GM18511 (cell line): ENCODE data around the gene THOC6.
"Not testable (repeated sequence)": the region's sequence is repeated elsewhere in the genome, so short reads cannot be mapped to it uniquely, and the experiment has no call there.

Experiments used
- ATAC-seq: cut with Tn5 transposase; IDR thresholded peaks from one replicate; pipeline ENCODE4 v1.9.1; 2021; ENCODE audit warnings: mild to moderate bottlenecking, moderate library complexity; ENCODE audit not compliant: unreplicated experiment

THOC6 gene

DNA sequence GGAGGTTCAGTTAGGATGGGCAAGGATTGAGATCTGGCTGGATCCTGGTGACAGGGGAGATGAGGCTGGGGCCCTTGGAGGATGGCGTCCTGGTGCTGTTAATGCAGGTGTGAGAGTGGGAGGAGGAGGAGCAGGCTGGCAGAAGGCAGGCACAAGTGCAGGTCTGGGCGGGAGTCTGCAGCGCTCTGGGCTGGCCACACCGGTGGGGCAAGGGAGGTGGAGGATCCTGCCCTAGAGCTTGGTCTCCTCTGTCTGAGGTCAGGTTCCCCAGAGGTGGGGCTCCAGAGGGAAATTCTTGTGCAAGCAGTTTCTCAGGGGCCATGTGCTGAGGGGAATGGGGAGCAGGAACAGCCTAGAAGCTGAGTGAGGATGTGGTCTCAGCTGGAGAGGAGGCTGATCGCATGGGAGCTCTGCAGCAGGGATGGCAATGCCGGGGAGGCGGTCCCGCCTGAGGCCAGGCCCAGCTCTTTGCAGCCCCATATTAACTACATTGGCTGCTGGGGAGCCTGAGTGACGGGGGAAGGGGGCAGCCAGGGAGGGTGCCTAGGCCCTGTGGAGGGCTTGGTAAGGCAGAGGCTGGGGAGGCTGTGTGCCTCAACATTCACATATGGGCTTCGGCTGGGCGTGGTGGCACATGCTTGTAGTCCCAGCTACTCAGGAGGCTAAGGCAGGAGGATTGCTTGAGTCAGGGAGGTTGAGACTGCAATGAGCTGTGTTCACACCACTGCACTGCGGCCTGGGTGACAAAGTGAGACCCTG lies 28.9 kb downstream of the THOC6 start:
- ATAC-seq: not testable (repeated sequence)

DNA sequence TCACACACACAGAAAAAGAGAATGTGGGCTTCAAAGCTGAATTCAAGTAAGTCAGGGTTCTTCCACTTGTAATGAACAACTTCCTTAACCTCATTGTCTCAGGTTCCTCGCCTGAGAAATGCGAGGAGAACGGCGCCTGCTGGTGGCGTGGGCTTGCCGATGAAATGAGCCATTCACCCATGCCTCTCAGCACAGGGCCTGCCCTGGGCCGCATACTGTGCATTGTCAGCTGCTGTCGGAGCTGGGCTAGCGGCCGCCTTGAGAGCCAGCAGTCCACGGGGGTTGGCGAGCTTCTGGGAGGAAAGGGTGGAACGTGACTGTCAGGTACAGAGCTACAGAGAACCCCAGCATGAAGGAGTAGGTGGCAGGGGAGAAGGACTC lies 29.5 kb downstream of the THOC6 start:
- not testable (repeated sequence) for ATAC-seq

DNA sequence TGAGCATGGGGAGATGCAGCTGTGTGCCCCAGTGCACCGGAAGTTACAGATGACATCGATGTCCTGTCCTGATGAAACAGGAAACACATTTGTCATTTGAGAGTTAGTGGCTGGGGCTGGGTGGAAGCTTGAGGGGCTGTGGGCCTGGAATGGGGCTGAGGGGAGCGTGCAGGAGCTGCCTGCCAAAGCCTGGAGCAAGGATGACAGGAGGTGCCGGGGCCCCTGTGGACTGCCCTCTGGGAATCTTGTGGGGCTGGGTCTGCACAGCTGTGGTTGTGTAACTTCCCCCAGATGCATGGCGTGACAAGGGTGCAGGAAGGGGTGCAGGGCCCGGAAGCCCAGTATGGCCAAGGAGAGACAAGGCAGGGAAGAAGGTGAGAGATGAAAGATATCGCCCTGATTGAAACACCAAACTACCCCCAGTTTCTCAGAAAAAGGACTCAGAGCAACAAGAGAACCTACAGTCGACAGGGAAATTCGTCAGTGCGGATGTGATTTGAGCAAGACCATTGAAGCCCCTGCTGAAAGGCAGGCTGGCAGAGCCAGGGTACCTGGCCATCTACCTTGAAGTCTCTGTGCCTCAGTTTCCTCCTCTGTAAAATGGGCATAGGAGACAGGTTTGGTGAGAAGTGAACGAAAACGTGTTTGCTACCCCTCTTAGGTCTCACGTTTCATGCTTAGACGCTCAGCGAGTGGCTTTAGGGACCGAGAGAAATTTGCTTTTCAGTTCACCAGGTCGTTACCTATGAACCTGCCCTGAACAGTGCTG lies 31.3 kb downstream of the THOC6 start:
- ATAC-seq: no peak

DNA sequence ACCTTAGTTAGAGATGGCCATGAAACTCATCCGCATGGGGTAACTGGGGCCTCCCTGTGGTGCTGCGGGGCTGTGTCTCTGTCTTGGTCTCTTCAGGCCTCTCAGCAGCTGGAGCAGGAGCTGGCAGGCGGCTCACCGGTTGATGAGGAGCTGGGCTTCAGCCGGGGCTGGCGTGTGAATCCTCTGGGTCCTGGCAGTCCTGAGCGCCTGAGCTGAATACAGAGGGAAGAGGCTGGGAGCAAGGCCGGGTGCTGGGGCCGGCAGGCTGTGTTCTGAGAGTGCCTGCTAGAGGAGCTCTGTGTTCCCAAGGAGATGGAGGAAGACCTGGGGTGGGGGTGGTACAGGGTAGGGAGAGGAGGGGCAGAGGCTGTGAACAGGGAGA lies 31.9 kb downstream of the THOC6 start:
- not testable (repeated sequence) for ATAC-seq

DNA sequence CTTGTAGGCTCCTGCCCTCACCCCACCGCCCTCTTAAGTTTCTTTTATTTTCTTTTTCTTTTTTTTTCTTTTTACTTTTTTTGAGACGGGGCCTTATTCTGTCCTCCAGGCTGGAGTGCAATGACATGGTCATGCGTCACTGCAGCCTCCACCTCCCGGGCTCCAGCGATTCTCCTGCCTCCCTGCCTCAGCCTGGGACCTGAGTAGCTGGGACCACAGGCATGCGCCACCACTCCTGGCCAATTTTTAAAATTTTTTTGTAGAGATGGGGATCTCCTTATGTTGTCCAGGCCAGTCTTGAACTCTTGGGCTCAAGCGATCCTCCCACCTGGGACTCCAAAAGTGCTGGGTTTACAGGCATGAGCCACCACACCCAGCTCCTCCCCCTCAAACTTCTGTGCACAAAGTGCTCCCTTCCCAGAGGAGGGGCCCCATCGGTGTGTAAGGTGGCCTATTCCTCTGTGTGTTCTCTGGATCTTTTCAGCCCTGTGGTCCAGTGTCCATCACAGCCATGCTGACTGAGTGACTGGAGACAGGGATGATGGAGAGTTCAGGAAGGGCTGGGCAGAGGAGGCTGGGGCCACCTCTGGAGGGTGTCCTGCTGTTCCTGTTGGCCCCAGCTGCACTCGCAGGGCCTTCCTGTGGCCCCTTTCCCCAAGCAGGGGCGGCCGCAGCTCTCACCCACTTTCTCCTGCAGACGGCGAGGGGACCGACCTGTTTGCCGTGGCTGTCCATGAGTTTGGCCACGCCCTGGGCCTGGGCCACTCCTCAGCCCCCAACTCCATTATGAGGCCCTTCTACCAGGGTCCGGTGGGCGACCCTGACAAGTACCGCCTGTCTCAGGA lies 32.7 kb downstream of the THOC6 start:
- ATAC-seq: no peak

DNA sequence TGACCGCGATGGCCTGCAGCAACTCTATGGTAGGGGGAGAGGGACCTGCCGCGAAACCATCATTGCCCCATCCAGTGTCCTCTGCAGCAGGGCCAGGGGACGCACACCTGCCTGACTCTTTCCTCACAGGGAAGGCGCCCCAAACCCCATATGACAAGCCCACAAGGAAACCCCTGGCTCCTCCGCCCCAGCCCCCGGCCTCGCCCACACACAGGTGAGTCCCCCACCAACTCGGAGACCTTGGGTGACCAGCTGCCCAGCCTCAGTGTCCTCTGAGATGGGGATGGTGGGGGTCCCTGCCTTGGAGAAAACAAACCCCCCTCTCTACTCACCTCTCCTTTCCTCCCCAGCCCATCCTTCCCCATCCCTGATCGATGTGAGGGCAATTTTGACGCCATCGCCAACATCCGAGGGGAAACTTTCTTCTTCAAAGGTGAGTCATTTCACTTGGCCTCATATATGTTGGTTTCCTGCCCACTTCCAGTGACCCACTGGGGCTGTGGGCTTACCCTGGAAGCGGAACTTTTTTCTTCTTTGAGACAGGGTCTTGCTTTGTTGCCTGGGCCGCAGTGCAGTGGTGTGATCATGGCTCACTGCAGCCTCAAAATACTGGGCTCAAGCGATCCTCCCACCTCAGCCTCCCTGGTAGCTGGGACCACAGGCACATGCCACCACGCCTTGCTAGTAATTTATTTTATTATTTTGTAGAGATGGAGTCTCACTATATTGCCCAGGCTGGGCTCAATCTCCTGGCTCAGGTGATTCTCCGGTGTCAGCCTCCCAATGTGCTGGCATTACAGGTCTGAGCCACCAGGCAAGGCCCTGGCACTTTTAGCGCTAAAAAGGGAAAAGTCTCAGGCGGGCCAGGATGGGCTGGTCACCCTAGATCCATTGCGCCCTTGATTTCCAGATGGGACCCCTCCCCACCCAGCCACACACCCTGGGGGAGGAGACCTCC lies 33.6 kb downstream of the THOC6 start:
- no peak for ATAC-seq

DNA sequence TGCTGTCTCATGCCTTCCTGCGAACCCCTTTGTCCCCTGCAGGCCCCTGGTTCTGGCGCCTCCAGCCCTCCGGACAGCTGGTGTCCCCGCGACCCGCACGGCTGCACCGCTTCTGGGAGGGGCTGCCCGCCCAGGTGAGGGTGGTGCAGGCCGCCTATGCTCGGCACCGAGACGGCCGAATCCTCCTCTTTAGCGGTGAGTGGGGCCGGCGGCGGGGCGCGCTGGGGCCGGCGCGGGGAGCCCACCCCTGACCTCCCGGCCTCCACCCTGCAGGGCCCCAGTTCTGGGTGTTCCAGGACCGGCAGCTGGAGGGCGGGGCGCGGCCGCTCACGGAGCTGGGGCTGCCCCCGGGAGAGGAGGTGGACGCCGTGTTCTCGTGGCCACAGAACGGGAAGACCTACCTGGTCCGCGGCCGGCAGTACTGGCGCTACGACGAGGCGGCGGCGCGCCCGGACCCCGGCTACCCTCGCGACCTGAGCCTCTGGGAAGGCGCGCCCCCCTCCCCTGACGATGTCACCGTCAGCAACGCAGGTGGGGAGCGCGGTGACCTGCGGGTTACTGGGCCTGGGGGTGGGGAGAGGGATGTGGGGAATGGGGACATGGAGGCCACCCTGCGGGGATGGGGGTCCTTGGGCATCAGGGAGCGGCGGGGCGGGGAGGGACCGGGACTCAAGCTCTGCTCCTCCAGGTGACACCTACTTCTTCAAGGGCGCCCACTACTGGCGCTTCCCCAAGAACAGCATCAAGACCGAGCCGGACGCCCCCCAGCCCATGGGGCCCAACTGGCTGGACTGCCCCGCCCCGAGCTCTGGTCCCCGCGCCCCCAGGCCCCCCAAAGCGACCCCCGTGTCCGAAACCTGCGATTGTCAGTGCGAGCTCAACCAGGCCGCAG lies 34.5 kb downstream of the THOC6 start:
- ATAC-seq: peak; percentile 57

DNA sequence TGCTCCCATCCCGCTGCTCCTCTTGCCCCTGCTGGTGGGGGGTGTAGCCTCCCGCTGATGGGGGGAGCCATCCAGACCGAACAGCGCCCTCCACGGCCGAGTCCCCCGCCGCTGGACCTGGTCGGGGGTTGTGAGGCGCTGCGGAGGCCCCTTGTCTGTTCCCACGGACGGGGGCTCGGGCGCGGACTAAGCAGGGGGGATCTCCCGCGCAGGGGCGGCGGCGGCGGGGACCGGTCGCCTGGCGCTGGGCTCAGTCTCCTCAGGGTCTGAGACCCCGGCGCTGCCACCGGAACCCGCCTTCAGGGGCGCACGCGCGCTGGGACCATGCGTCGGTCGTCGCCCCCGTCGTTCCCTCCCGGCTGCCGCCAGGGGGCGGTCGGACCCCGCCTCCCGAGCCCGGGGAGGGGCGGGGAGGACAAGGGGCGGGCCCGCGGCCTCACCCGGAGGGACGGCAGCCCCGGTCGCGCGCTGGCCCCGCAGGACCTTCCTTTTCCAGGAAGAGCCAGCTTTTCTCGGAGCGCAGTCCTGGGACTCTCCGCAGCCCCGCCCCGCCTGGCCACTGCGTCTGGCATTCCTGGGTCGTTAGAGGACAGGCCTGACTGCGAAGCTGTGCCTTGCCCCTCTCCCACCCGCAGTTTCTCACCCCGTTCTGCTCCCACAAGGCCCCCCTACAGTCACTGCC lies 35.3 kb downstream of the THOC6 start:
- ATAC-seq: peak; percentile 85

DNA sequence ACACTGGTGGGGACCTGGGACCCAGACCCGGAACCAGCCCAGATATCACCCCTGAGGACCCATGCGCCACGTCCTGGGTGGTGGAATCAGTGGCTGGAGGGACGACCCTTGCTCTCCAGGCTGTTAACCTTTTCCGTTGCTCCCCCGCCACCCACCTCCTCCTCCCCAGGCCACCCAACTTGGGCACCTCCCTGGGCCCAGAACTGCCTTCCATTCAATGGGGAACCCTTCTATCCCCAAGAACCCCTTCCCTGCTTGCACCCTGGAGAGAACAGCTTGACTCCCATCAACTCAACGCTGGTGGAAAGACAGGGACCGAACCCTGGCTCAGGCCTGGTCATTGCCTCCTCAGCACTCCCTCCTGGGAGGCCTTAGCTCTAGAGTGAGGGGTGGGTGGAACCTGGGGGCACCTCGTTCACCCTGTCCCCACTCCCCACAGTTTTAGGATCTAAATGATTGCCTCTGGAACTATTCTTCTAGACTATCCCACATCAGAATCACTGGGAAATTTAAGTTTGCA lies 35.9 kb downstream of the THOC6 start:
- no peak for ATAC-seq

DNA sequence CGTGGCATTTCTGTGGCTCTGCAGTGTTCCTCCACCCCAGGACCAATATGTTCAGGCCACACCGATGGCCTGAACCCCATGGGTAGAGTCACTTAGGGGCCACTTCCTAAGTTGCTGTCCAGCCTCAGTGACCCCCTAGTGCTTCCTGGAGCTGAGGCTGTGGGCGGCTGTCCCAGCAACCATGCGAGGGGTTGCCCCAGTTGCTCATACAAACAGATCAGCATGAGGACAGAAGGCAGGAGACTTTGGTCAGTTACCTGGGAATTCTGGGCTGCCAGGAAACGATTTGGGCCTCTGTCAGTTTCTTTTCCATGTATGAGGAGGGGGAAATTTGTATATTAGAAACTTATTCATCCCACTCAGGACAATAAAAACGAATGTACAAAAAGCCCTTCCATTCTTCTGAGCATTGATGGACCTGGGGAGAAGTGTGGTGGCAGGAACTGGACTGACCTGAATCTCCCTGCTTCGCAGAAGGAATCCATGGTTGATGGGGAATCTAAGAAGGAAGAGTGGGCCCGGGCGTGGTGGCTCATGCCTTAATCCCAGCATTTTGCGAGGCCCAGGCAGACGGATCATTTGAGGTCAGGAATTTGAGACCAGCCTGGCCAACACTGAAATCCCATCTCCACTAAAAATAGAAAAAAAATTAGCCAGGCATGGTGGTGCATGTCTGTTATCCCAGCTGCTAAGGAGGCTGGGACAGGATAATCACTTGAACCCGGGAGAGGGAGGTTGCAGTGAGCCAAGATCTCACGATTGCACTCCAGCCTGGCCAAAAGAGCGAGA lies 36.7 kb downstream of the THOC6 start:
- no peak for ATAC-seq

DNA sequence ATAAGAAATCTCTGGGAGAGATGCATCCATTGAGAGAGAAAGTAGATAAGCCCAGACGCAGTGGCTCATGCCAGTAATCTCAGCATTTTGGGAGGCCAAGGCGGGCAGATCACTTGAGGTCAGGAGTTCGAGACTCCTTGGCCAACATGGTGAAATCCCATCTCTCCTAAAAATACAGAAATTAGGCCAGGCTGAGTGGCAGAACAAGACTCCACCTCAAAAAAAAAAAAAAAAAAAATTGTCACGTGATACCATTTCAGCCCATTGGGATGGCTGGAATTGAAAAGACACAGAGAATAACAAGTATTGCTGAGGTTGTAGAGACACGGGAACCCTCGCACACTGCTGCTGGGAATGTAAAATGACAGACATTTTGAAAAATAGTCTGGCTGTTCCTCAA lies 38.7 kb downstream of the THOC6 start:
- no peak for ATAC-seq

DNA sequence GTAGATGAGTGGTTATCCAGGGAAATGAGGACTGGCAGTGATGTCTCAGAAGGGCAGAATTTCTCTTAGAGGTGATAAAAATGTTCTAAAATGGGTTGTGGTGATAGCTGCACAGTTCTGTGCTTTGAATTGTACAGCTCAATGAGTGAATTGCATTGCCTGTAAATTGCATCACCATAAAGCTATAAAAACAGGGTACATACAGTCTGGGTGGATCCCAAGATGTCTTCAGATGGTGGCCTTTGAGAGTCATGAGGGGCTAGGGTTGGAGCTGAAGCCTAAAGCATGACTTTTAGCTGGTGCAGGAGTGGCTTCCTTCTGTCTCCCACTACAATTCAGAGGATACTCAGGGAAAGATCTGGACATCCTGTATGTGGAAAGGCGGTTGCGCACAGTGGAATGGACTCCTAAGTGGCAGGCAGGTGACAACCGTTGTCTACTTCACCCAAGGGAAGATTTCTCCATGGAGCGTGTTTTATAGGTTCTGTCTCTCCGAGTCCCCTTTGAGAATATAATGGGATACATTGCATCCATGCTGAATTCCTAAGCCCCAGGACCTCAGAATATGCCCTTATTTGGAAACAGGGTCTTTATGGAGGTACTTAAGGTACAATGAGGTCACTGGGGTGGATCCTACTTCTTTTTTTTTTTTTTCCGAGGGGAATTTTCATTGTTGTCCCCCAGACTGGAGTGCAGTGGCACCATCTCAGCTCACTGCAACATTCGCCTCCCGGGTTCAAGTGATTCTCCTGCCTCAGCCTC lies 40.0 kb downstream of the THOC6 start:
- ATAC-seq: no peak

DNA sequence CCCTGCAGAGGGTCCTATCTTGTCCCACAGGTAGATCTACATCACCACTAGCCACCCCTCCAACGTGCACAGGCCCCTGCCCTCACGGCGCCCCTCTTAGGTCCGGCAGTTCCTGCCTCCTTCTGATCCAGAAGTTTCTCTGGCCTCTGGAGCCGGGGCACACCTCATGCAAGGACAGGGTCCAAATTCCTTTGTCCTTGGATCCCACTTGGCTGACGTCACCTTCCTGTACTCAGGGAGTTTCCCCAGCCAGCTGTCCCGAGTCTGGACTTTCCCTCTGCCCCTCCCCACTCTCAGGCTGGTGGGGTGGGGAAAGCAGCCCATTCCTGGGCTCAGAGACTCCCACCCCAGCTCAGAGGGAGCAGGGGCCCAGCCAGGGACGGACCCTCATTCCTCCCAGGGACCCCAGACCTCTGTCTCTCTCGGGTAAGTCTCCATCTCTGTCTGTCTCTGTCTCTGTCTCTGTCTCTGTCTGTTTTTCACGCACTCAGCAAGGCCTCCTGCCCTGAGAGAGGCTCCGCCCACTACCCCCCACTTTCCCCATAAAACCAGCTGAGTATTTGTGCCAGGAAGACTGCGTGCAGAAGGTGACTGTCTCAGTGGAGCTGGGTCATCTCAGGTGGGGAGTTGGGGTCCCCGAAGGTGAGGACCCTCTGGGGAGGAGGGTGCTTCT lies 41.4 kb downstream of the THOC6 start, which contains the start of gene IL32:
IL32 (plus strand) TSS at position 572 of the 673 bp plus-strand sequence. CDS start 172 bp downstream, outside the sequence.
- no peak for ATAC-seq

DNA sequence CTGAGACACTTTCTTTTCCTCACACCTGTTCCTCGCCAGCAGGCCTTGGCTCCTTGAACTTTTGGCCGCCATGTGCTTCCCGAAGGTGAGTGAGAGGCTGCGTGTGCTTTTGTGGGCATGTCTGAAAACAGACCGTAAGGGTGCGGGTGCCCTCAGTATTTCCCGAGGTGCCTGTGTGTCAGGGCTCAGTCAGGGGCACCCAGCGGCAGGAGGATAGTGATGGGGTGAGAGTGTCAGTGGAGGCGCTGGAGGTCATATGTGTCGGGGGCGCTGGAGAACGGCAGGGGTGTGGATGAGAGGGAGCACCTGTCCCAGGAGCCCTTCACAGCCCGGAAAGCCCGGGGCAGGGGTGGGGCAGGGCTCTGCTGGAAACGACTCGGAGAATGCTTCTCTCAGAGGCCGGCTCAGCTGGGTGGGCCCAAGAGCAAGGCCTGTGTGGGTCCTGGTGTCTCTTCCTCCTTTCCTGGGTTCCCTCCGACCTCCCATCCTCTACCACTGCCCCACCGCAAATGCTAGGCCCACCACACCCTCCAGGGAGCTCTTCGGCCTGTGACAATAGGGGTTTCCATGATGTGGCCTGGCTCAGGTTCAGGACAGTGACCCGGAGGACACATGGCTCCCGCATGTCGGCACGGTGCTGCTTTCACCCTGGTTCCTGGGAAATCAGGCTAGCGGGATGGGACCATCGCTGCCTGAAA lies 42.1 kb downstream of the THOC6 start:
- no peak for ATAC-seq

DNA sequence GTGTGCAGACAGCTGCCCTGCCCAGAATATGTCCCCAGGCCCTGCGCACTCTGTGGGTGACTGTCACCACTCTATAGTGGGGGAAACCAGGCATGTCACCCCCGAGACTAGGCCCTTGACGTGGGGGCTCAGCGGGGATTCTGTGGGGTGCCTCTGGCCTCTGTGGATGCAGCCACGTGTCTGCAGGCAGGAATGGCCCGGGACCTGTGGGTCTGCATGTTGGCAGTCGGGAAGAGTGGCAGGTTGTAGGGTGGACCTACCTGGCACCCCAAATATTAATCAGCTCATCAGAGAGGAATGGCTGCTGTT lies 42.6 kb downstream of the THOC6 start:
- ATAC-seq: no peak

DNA sequence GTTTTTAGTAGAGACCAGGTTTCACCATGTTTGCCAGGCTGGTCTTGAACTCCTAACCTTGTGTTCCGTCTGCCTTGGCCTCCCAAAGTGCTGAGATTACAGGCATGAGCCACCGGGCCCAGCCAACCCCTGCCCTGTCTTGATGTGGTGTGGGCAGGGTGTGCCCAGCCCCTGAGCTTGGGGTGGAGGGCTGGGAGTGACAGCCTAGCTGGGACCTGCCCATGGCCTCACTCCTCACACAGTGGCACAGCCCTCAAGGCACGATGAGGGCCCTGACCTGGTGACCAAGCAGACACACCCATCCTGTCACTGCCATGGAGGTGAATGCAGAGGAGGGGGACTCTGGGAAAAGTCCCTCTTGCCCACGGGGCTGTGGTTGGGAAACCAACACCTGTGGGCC lies 44.7 kb downstream of the THOC6 start:
- no peak for ATAC-seq
